ENCODE results near the gene KCNN1. TPM values are rescaled to one million over a fixed set of nuclear protein-coding genes. Genes with fewer than 3 reads are reported as not detected.

KCNN1 gene
- total RNA-seq, 1 donor from 2014 or later: 1.5 TPM

- Mint-ChIP-seq H3K4me3 (ENCODE audit: unreplicated experiment) (no peak overlapping the region), H3K9me3 (ENCODE audit: unreplicated experiment) (no peaks in the 10 kb centered on the region), H3K27me3 (ENCODE audit: low read depth, unreplicated experiment) (no peaks in the 10 kb centered on the region), H3K36me3 (ENCODE audit: low read depth, unreplicated experiment) (peaks cover 2% of the 10 kb centered on the region), H3K27ac (ENCODE audit: unreplicated experiment) (no peak overlapping the region), H3K4me1 (ENCODE audit: low read depth, unreplicated experiment) (peaks cover 2% of the 10 kb centered on the region)
- TF ChIP-seq CTCF (IDR thresholded peaks at IDR 0.05; ENCODE audit: insufficient read depth, low read depth, low read length) (no peak), EZH2 (IDR thresholded peaks at IDR 0.05; ENCODE audit: insufficient read depth, low read length) (no peak)
- peak overlapping the region; percentile 93 for H3K4me2 ChIP-seq (ENCODE audit: low read length)
- H3K4me1 ChIP-seq (ENCODE audit: insufficient read depth, low read length): peaks cover 22% of the 10 kb centered on the region
- H3K79me2 ChIP-seq (ENCODE audit: insufficient read depth, low read length): no peaks in the 10 kb centered on the region
- H3K27ac ChIP-seq (ENCODE audit: low read depth, low read length): no peak overlapping the region
- FAIRE-seq (no peak), DNase-seq (ENCODE audit: low read depth) (peak; percentile 17)
- no peak overlapping the region for H3K9ac ChIP-seq (ENCODE audit: low read length)
- H3K27me3 ChIP-seq (ENCODE audit: insufficient read depth, low read length): no peaks in the 10 kb centered on the region
- H3K4me3 ChIP-seq (ENCODE audit: insufficient read depth, low read depth, low read length): no peak overlapping the region
- H4K20me1 ChIP-seq (ENCODE audit: insufficient read depth, low read length): peaks cover 3% of the 10 kb centered on the region
- H3K36me3 ChIP-seq (ENCODE audit: insufficient read depth, low read length): no peaks in the 10 kb centered on the region
- H3K9me3 ChIP-seq (ENCODE audit: insufficient read depth, low read depth, low read length): no peaks in the 10 kb centered on the region
- no peak overlapping the region for H2AFZ ChIP-seq (ENCODE audit: low read depth, low read length)
Measured at GRCh38 chr19:18009412-18010066, 42.6 kb downstream of the KCNN1 start.

- H3K4me1 ChIP-seq (ENCODE audit: insufficient read depth, low read length): peaks cover 22% of the 10 kb centered on the region
- no peak for FAIRE-seq
- no peaks in the 10 kb centered on the region for H3K9me3 ChIP-seq (ENCODE audit: insufficient read depth, low read depth, low read length)
- DNase-seq (ENCODE audit: low read depth): no peak
- no peak overlapping the region for H3K9ac ChIP-seq (ENCODE audit: low read length)
- no peaks in the 10 kb centered on the region for H3K79me2 ChIP-seq (ENCODE audit: insufficient read depth, low read length)
- H3K27ac ChIP-seq (ENCODE audit: low read depth, low read length): no peak overlapping the region
- no peak overlapping the region for H3K4me2 ChIP-seq (ENCODE audit: low read length)
- peaks cover 3% of the 10 kb centered on the region for H4K20me1 ChIP-seq (ENCODE audit: insufficient read depth, low read length)
- H3K27me3 ChIP-seq (ENCODE audit: insufficient read depth, low read length): no peaks in the 10 kb centered on the region
- Mint-ChIP-seq H3K27ac (ENCODE audit: unreplicated experiment) (no peak overlapping the region), H3K4me3 (ENCODE audit: unreplicated experiment) (no peak overlapping the region), H3K36me3 (ENCODE audit: low read depth, unreplicated experiment) (peaks cover 3% of the 10 kb centered on the region), H3K9me3 (ENCODE audit: unreplicated experiment) (no peaks in the 10 kb centered on the region), H3K4me1 (ENCODE audit: low read depth, unreplicated experiment) (peaks cover 2% of the 10 kb centered on the region), H3K27me3 (ENCODE audit: low read depth, unreplicated experiment) (no peaks in the 10 kb centered on the region)
- no peak overlapping the region for H2AFZ ChIP-seq (ENCODE audit: low read depth, low read length)
- no peaks in the 10 kb centered on the region for H3K36me3 ChIP-seq (ENCODE audit: insufficient read depth, low read length)
- no peak overlapping the region for H3K4me3 ChIP-seq (ENCODE audit: insufficient read depth, low read depth, low read length)
- TF ChIP-seq CTCF (IDR thresholded peaks at IDR 0.05; ENCODE audit: insufficient read depth, low read depth, low read length) (no peak), EZH2 (IDR thresholded peaks at IDR 0.05; ENCODE audit: insufficient read depth, low read length) (no peak)
Measured at GRCh38 chr19:18010149-18010548, 43.2 kb downstream of the KCNN1 start.
